NCI-H748 (cell line): ENCODE measurements around the gene STARD13.
A peak's percentile ranks its signal among the peaks of the same experiment; 100 is the strongest.
"Not testable (repeated sequence)": the region's sequence is repeated elsewhere in the genome, so short reads cannot be mapped to it uniquely, and the experiment has no call there.

Experiments
- DNase-seq: peaks from one replicate; lab custom pipeline; 2025; ENCODE audit not compliant: unreplicated experiment; lab: John Stamatoyannopoulos, UW

The STARD13 gene

DNA sequence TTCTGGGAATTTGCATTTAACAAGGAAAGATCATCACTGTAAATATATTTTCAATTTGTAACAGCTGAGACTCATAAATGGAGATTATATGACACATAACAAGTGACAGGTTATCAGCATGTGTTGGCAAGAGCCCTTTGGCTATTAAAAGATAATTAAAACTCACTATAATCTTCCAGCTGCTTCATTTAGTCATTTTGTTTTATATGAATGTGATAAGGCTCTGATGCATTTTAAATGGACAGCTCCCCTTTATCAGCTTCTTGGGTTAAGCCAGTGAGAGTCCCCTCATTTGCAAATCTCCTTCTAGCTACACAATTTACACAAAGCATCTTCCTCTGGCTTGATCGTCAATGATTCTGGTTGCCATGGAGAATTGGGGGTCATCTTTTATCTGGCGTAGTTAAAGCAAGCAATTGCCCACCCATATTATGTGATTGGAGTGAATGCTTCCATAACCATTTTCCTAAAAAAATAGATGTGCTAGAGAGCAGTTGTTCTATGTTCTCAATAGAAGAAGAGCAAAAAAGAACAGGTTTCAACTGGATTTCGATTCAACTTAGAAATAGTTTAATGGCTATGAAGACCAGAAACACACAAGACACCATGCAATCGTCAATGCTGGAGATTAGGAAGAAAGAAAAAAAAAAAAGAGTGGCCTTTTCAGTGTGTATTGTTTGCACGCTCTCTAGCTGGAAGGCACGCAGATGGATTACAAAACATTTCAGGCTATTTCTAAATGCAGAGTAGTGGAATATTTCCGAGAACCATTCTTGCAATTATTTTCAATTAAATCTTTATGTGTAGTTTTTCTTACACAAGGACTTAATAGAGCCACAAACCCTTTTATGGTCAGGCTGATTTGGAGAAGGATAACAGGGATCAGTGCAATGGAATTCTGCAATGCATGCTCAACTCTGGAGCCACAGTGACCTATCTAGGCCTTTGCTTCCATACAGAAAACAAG lies 27.4 kb downstream of the STARD13 start:
- DNase-seq = no peak

DNA sequence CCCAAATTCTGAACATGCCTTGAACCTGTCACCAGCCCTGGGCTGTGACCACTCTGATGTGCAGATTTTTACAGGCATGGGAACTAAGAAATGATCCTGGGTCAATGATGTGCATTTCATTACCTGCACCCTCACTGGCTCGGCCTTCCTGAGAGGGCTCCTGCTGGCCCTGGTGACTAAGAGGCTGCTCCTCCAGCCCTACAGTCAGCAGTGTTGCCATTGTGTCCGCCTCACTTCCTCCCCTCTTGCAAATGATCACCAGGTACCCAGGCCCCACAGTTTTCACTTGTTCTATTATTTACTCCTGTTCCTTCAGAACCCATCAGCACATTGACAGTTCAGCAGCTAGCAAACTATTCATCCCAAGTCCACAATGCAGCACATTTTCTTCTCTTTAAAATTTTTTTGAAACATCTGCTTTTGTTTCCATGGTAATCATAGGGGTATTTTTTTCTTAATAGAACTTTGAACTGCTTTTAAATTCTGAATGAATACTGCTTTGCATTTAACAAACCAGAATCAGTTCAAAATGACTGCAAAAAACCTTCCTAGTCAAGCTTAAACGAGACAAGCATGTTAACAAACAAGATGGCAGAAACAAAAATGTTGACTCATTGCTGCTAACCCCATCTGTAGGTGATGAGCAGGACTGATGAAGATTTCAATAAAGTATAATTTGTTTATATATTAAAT lies 29.3 kb downstream of the STARD13 start:
- DNase-seq = no peak

DNA sequence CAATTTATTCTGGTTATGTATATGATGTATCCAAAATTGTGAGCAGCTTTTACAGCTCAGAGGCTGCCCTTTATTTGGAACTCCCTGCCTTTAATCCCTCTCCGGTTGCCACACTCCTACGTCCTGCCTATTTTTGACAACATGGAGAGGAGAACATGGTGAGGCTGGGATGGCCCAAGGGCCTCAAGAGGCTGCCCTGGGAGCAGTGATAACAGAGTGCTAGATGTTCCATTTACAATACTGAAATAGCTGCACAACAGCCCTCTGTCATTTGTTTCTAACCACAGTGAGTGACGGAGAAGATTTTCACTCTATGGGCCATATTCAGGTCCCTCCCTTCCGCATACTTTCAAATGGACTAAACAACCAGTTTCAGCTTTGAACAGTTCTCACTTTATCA lies 33.4 kb downstream of the STARD13 start:
- no peak for DNase-seq

DNA sequence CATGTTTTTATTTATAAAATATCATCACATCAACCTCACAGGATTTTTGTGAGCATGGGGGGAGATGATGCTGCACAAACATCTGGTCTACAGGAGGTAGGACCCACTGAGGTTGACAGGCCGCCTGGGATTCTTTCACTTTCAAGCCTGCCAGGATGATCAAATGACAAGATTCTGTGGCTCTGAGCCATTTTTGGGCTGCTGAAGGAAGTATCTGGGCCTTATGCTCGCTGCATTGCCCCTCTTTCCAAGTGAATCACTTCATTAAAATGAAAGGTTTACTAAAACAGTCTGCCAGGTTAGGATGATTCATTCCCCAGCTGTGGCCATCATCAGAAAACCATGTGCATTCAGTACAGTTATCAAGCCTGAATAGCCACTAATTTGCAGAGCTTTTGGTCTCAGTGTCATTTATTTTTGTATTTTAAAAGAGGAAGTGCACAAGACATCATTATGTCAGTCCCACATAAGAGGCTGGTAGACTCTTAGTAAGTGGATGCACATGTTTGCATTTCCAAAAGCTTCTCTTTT lies 34.4 kb downstream of the STARD13 start:
- DNase-seq = no peak

GRCh38 chr13:33250609-33251008 lies 34.9 kb downstream of the STARD13 start:
- no peak for DNase-seq

- DNase-seq = no peak
Measured at GRCh38 chr13:33249894-33250293, 35.7 kb downstream of the STARD13 start.

DNA sequence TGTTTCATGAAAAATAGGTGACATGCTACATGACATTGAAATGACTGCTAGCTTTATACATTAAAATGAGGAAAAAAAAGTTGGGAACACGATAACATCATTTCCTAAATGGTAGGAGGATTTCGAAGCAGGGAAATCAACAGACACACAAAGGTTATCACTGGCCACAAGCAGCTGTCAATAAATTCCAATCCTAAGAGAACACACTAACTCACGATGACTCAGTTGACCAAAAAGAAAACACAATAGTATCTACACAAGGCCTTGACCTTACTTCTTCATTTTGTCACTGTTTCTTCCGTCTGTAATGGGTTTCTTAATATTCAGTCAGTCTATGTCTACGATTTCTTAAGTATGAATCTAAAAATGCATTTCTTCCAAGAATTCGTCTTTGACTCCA lies 36.5 kb downstream of the STARD13 start:
- DNase-seq = no peak

DNA sequence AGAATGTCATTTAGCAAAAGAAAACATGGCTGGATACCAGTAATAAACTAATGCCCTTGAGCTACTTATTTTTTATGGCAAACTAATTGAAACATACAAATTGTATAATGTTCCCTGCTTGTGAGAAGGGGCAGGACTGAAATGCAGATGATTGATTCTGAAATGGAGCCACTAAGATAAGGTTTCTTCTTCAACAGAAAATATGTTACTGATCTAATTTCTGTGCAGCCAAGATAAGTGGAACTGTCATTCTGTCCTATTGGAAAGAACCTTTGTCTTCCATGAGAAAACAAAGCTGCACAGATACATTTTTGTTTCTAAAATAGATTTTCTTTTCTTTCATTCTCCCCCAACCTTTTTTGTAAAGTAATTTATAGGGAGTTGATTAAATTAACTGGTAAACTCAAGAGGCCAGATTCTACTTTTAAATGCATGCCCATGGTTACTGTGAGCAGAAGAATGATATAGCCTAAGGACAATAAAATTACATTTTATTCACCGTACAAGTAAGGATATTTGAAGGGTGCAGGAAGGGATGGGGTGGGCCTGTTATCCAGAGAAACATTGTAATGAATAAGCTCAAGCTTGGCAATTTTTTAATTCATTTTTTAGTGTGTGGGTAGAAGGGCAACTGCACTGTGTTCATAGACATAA lies 39.9 kb downstream of the STARD13 start:
- DNase-seq = no peak

DNA sequence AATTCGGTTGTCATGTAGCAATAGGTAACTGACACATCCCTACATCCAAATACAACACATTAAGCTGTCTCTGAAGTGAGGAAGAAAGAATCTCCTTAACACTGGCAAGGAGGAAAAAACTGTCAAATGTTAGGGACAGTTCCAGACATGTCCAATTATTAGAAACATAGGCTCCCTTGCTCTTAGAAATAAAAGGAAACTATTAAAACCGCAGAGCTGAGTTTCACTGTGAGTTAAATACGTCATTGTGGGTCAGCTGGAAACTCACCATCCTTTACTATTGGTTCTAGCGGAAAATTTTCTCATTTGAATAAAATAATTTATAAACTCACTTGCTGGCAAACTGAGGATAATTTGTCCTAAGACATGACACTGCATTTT lies 40.7 kb downstream of the STARD13 start:
- DNase-seq = no peak

DNA sequence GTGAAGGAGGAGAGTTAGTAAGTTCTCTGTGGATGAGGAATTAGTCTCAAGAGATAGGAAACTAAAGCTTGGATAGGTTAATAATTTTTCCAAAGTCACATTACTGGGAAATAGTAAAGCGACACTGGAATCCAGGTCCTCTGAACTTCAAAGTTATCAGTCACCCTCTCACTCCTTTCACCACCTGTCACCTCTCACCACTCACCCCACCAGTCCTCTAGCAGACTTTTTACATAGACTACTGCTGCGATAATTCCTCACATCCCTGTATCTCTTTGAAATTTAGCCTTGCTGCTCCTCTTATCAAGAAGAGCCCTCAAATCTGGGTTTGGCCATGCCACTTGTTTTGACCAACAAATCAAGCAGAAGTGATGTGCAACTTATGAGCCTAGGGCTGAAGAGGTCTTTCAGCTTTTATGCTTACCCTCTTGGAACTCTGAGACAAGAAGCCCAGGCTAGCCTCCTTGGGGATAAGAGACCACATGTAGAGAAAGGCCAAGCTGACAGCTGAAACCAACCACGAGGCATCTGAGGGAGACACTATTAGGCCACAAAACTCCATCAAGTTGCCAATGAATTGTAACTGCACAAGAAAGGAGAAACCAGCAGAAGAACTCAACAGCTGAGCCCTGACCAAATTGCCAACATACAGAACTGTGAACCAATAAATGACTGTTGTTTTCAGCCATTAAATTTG lies 41.2 kb downstream of the STARD13 start:
- no peak for DNase-seq

DNA sequence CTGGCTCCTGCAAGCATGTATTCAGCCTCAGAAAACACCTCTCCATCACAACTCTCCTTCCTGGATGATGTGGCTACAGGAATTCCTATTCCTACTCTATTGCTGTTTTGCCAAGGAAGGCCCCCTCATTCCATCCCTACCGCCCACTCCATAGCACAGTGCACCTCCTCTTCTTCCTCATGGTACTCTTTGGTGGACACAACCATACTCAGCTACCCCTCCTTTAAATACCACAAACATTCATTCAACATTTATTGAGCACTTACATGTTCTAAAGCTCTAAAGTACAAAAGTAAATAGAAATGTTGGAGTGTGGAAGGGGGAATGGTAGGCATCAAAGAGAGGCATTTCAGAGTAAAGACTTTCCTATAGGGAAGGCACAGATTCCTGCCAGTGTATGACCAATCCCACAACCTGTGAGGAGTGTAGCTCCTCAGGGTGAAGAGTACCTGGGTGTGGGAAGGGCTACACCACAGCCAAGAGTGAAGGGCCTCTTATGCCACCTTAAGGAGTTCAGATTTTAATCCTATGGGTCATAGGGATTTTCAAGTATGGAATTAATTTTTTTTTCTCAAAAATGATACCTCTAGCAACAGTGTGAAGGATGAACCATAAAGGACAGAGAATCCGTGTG lies 42.5 kb downstream of the STARD13 start:
- DNase-seq = no peak

GRCh38 chr13:33242372-33242771 lies 43.2 kb downstream of the STARD13 start:
- DNase-seq = not testable (repeated sequence)

DNA sequence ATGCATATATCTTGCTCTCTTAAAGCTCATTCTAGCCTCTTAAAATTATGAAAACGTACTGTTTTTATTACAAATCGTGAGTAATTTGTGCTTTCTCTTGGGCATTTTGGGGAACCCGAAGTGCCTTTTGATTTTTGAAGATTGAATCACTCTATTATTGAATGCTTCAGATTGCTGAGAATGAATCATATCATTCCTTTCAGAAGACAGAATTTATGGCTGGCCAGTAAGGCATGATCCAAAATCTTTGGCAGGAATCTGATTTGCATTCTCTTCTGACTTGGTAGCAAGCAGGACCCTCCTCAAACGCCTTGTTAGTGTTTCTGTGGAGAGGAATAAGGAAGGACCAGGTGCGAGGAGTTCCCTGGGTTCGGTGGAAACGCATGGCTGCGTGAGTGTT lies 49.5 kb downstream of the STARD13 start:
- DNase-seq = no peak

DNA sequence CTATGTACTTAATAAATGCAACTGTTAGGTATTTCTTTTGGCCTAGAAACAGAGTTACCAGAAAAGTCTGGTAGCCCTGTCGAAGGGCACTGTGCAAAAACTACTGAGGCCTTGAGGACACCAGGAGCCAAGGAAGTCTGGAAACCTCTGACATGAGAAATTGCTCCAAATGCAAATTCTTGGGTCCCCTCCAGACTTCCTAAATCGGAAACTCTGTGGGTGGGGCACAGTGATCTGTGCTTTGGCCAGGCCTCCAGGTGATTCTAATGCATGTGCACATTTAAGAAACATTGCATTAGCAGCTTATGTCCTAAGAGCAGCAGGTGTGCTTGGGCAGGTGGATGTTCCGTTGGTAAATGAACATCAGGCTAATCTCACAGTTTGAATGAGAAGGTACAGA lies 50.0 kb downstream of the STARD13 start:
- no peak for DNase-seq

DNA sequence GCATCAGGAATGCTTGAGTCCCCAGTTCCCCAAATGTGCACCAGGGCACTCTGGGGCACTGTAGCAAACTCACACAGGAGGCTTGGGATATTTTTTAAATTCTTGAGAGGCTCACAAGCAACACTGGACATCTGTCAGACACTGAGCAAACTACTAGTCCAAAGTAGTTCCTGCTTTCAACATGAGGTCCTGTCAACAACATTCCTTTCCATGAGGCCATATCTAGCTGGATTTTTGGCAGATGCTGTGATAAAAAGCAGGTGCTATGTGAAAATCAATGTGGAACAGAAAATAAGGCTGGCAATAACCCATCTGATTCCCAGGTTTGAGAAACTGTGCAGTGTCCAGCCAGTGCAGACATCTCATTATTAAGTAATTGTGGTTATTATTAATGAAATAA lies 50.5 kb downstream of the STARD13 start:
- no peak for DNase-seq

DNA sequence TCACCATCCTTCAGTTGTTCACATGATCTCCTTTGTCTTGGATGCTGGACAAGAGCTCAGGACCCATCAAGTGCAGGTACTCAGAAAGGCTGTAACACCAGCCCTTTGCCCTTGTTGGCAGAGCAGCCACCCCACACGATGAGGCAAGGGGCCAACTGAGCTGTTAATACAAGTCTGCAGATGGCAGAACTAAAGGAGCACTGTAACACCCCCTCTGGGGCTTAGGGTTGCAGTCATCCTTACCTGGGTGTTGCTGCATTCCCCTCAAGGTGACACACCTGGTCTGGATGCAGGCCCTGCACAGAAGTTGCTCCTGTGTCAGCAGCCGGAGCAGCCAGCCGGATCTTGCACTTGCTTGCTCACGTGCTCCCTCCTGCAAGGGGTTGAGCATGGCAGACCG lies 52.0 kb downstream of the STARD13 start:
- DNase-seq = no peak

- no peak for DNase-seq
Measured at GRCh38 chr13:33232883-33233282, 52.7 kb downstream of the STARD13 start.

DNA sequence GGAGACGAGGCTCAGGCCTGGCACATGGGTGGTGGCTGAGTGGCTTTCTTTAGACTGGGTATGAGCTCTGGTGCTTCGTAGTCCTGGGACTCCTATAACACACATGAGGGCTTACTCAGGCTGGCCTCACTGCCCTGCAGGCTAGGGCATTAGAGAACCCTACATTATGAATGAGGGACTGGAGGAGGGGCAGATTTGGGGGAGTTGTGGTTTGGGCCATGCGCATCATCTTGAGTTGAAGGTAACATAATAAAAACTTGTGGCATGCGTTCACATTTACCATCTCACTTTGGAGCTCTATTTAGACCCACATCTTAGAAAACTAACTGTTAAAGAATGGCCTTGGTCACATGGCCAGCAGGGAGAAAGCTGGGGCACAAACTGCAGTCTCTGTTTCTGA lies 54.2 kb downstream of the STARD13 start:
- DNase-seq = no peak

DNA sequence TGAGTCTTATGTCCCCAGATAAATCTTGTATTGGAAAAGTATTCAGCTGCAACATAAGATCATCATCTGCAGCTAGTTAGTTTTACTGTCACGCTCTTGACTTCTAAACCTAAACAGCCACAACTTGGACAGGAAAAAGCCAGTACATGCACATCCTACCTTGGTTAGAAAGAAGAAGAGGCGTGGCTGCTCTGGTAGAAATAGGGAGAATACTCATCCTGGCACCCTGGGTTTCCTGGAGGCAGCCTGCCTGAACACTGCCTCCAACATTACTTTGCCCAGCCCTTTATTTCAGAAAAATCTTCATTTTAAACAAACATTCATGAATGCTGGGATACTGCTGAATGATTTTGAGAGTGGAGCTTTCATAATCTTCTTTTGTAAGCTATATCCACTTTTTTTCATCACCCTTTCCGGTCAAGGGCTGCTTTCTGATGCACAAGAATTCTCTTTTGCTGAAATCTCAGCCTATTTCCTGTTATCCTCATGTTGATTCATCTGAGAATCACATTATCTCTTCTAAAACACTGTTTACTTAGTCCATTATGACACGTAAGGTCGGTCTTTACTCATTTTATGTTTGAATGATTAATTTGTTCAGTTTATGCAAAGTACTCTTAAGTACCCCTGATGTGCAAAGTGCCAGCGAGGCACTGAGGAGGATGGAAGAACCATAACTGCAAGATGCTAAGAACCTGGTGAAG lies 55.2 kb downstream of the STARD13 start:
- DNase-seq = peak; percentile 41
